ENCODE measurements around the gene ABHD13.
"Not testable (repeated sequence)": the region's sequence is repeated elsewhere in the genome, so short reads cannot be mapped to it uniquely, and the experiment has no call there.

The ABHD13 gene

GRCh38 chr13:108218044-108218974 is at the start of gene ABHD13:
ABHD13 (plus strand) TSS chr13:108218392; CDS start chr13:108229219, 10,827 bp downstream.
- peak; percentile 61 for DNase-seq (ENCODE audit: low read depth)

GRCh38 chr13:108168929-108169328 is 49.3 kb upstream of the ABHD13 start:
- no peak for DNase-seq (ENCODE audit: low read depth)

GRCh38 chr13:108176685-108177274 is 41.4 kb upstream of the ABHD13 start:
- no peak for DNase-seq (ENCODE audit: low read depth)

- no peak for DNase-seq (ENCODE audit: low read depth)
These were observed 40.1 kb upstream of the ABHD13 start for GRCh38 chr13:108178078-108178477.

DNA sequence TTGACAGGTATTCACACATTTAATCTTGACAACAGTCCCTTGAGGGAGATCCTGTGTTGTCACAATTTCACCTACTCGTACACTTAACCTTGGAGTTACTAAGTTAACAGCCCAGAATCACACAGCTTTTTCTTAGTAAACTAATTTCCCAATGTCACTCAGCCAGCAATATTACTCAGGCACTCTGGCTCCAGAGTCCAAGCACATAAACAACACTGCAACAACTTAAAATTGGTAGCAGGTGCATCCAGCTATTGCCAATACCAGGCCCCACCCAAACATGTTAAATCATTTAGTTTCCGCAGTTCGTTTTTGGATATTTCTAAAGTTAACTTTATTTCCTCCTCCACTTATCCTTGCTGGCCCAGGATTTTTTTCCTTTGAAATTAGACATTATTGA is 35.5 kb upstream of the ABHD13 start:
- no peak for DNase-seq (ENCODE audit: low read depth)

- DNase-seq (ENCODE audit: low read depth), result no peak
These were observed 33.0 kb upstream of the ABHD13 start for GRCh38 chr13:108185223-108185622.

- no peak for DNase-seq (ENCODE audit: low read depth)
These were observed 29.9 kb upstream of the ABHD13 start for GRCh38 chr13:108188260-108188659.

DNA sequence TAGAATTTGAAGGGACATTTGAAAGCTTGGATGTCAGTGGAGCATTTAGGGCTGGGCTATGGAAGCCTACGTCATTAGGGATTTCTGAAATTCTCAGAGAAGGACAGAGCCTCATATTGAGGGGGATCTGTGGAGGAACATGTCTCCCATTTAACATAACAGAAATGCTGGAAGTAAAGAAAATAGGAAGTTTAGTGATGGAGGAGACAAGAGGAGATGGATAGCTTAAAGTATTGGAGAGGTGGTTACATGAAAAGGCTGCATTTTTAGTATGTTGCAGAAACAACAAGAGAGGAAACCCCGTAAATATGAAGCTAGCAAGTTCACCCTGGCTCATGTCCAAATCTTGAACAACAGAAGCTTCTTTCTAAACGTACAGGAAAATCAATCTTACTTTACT is 27.3 kb upstream of the ABHD13 start:
- no peak for DNase-seq (ENCODE audit: low read depth)

- no peak for DNase-seq (ENCODE audit: low read depth)
These were observed 24.4 kb upstream of the ABHD13 start for GRCh38 chr13:108193806-108194205.

DNA sequence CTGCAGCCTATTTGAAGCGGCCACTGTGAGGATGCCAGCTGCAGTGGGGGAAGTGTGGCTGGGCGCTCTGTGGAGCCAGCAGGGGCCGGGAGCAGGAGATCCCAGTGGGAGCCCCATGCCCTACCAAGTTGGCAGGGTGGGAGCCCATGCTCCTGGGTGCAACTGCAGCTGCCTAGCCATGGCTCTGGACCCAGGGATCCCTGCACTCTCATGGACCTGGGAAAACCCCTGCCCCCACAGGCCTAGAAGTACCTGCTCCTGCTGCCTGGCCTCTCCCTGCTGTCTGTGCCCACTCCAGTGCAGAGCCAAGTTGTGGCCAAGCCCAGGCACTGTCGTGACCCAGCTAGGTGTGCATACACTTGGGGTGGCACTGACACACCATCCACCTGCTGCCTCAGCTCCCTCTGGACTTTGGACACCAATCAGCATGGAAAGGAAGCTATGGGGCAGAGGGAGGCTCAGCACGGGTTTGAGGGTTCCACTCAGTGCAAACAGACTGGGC is 23.7 kb upstream of the ABHD13 start:
- DNase-seq (ENCODE audit: low read depth), result no peak

DNA sequence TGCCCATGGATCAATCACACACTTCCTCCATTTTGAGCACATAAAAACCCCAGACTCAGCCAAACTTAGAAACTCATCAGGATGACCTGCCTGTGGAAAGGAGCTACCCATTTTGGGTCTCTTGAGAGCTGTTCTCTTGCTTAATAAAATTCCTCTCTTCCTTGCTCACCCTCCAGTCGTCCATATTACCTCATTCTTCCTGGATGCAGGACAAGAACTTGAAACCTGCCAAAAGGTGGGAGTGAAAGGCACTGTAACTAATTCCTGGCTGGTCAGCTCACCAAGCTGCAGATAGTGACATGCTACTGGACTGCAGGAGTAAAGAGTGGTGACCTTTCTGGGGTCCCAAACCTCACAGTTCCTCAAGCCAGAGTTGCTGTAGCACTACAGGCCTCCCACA is 23.0 kb upstream of the ABHD13 start:
- no peak for DNase-seq (ENCODE audit: low read depth)

DNA sequence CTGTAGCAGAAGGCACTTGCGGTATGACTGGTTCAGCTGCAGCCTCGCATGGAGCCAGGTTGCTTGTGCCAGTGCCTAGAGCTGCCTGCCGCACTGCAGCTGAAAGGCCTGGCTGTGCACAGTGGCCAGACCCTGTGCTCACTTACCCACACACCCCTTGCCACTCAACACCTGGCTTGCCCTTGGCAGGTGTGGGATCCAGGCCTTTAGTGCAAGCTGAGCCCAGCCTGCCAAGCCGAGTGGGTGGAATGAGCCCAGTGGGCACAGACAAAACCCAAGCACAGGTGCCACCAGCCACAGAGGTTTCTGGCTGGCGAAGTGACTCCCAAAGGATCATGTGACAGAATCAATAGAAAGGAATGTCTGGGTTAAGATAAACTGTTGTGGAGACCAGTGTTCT is 22.3 kb upstream of the ABHD13 start:
- no peak for DNase-seq (ENCODE audit: low read depth)

- no peak for DNase-seq (ENCODE audit: low read depth)
These were observed 17.3 kb upstream of the ABHD13 start for GRCh38 chr13:108200781-108201398.

- DNase-seq (ENCODE audit: low read depth), result no peak
These were observed 7.6 kb upstream of the ABHD13 start for GRCh38 chr13:108210551-108210950.

DNA sequence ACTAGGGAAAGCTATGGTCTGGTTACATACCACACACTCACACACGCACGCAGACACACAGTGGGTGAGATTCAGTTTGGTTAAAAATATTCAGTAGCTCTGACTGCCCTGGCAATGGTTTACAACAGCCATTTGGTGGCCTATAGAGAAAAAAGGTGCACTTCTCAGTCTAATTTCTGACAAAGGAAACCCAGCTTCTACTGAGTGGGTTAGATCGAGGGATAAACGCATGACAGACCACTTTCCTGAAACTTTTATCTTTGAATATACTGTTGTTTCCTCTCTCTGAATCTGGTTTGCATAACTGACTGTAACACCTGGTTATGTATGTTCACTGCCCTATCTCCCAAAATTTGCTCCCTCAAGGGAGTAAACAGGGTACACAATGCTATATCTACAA is 5.3 kb upstream of the ABHD13 start:
- DNase-seq (ENCODE audit: low read depth), result no peak

DNA sequence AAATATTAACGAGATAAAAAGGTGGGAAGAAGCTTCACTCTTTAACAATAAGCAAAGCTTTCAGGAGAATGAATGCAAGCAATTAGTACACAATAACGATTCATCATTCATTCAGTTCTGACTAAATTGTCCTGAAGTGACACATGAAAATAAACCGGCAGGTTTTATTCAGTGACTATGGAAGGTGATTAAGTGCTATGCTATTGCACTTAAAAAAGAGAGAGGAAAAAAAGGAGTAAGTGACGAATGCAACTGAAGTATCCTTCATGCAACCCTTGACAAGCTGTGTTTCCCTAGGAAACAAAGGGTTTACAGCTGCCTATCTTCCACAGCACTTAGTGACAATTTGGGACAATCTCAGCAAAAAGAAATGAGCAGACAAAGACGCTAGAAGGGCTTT is 4.2 kb upstream of the ABHD13 start:
- DNase-seq (ENCODE audit: low read depth), result no peak

DNA sequence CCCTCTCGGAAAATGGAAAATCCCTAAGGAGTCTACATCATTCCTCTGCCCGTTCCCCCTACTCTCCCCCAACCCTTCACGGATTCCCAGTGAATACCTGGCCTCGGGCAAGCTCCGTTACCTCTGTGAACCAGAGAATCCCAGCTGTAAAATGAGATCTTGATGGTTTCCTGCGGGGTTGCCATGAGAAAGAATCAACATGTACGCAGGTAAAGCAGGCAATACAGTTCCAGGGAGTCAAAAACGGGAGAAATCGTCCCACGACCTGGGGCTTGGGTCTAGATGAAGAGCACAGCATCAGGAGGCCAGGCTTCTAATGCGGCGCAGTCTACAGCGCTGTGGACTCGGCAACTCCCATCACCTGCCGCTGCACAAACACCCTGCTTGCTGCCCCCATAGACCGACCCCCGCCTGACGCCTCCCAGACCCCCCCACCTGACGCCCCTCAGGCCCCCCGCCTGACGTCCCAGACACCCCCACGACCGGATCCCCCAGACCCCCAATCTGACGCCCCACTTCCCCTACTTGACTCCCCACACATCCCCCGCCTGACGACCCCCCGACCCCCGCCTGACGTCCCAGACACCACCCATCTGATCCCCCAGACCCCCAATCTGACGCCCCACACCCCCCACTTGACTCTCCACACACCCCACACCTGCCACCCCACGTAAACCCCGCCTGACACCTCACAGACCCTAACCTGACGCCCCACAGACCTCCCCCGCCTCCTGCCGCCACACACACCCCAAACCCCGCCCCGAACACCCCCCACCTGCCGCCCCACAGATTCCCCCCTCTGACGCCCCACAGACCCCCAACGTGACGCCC is 3.5 kb upstream of the ABHD13 start:
- DNase-seq (ENCODE audit: low read depth), result no peak

GRCh38 chr13:108215436-108215835 is 2.8 kb upstream of the ABHD13 start, which contains the start of gene LIG4:
LIG4 (minus strand) TSS chr13:108215536; CDS start chr13:108211268, 4,268 bp downstream.
- peak; percentile 44 for DNase-seq (ENCODE audit: low read depth)

- not testable (repeated sequence) for DNase-seq (ENCODE audit: low read depth)
These were observed 717 bp upstream of the ABHD13 start for GRCh38 chr13:108217307-108218043.

DNA sequence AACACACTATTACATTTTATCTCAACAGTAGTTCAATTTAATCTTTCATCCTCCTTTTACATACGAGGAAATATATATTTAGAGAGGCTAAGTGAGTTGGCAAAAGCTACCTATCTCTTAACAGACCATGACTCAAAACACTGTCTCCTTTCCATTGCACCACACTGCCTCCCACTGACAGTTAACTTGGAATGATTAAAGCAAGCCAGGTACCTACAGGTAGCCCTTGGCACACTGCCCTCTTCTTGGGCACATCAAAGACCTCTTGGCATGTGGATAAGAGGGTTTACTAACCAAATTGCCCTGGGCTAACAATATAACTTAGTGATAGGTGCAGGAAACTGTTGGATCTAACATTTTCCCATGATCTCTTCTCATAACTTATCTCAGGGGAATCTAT is 1.8 kb downstream of the ABHD13 start:
- DNase-seq (ENCODE audit: low read depth), result no peak

Data from GM04503 (cell line).